Measurements from ENCODE around the gene MAPRE3. TPM values are rescaled to one million over a fixed set of nuclear protein-coding genes. Genes with fewer than 3 reads are reported as not detected.

MAPRE3 gene
- total and polyA plus RNA-seq, 4 donors = 10.2 to 41.9 (median 27.2) TPM

DNA sequence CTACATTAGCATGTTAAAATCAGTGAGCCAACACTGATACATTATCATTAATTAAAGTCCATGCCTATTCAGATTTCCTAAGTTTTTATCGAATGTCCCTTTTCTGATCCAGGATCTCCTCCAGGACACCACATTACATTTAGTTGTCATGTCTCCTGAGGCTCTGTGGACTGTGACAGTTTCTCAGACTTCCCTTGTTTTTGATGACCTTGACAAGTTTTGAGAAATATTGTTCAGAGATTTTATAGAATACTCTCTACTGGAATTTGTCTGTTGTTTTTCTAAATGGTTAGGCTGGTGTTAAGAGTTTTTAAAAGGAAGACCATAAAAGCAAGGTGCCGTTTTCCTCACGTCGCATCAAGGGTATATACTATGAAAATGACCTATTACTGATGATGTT is 16.3 kb upstream of the MAPRE3 start:
- 93 to 98% methylated on average over 4 of the region's 4 CpGs for WGBS, 2 donors
- Histone ChIP-seq H3K27ac (ENCODE audit: low read depth in 1 of 2, low read length in 1 of 2) (no peak overlapping the region), H3K9ac (ENCODE audit: insufficient read depth in 1 of 2, low read length in 2 of 2) (no peak overlapping the region), H3K9me3 (ENCODE audit: control insufficient read depth in 4 of 4, insufficient read depth in 3 of 4, low read length in 3 of 4) (peaks cover 0 to 3% (median 0%) of the 10 kb centered on the region in 4 donors), H3K36me3 (ENCODE audit: control insufficient read depth in 4 of 4, insufficient read depth in 4 of 4, low read length in 4 of 4) (no peaks in the 10 kb centered on the region), H3K4me1 (ENCODE audit: control insufficient read depth in 5 of 5, insufficient read depth in 5 of 5, low read length in 5 of 5) (no peaks in the 10 kb centered on the region), H3K4me3 (no peak overlapping the region), H3K27me3 (ENCODE audit: control insufficient read depth in 3 of 3, insufficient read depth in 3 of 3, low read length in 2 of 3) (peaks cover 0 to 9% (median 4%) of the 10 kb centered on the region in 3 donors)
- TF ChIP-seq CTCF (IDR thresholded peaks at IDR 0.05; ENCODE audit: control extremely low read depth, extremely low read depth) = no peak
- no peak for ATAC-seq (ENCODE audit: insufficient read depth, low FRiP score)
- DNase-seq = no peak

GRCh38 chr2:26957041-26957440 is 13.4 kb upstream of the MAPRE3 start:
- Histone ChIP-seq H3K27ac (ENCODE audit: low read depth in 1 of 2, low read length in 1 of 2) (no peak overlapping the region), H3K36me3 (ENCODE audit: control insufficient read depth in 4 of 4, insufficient read depth in 4 of 4, low read length in 4 of 4) (no peaks in the 10 kb centered on the region), H3K27me3 (ENCODE audit: control insufficient read depth in 3 of 3, insufficient read depth in 3 of 3, low read length in 2 of 3) (peaks cover 0 to 15% (median 4%) of the 10 kb centered on the region in 3 donors), H3K4me3 (no peak overlapping the region), H3K4me1 (ENCODE audit: control insufficient read depth in 5 of 5, insufficient read depth in 5 of 5, low read length in 5 of 5) (peaks cover 0 to 3% (median 0%) of the 10 kb centered on the region in 5 donors), H3K9ac (ENCODE audit: insufficient read depth in 1 of 2, low read length in 2 of 2) (no peak overlapping the region), H3K9me3 (ENCODE audit: control insufficient read depth in 4 of 4, insufficient read depth in 3 of 4, low read length in 3 of 4) (no peaks in the 10 kb centered on the region)
- no peak for TF ChIP-seq CTCF (IDR thresholded peaks at IDR 0.05; ENCODE audit: control extremely low read depth, extremely low read depth)
- WGBS, 2 donors = 67 to 74% methylated on average over 3 of the region's 3 CpGs
- DNase-seq (no peak), ATAC-seq (ENCODE audit: insufficient read depth, low FRiP score) (no peak)

DNA sequence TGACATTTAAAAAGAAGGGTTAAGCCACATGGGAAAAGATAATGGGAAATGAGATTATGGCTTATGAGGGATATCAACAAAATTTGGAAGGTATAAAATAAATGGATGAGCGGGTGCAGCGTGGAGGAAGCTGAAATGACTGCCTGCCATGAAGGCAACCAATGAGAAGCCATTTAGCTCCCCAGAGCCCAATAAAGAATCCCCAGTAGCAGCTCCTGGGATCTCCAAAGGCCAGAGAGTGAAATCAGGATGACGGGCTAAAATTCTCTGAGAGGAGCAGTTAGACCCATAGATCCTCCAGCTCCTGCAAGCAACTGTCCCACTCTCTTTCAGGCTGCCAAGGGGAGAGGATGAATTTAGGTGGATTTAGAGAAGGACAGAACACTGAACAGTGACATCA is 12.9 kb upstream of the MAPRE3 start:
- Histone ChIP-seq H3K9ac (ENCODE audit: insufficient read depth in 1 of 2, low read length in 2 of 2) (no peak overlapping the region), H3K27me3 (ENCODE audit: control insufficient read depth in 3 of 3, insufficient read depth in 3 of 3, low read length in 2 of 3) (peaks cover 0 to 15% (median 4%) of the 10 kb centered on the region in 3 donors), H3K9me3 (ENCODE audit: control insufficient read depth in 4 of 4, insufficient read depth in 3 of 4, low read length in 3 of 4) (no peaks in the 10 kb centered on the region), H3K36me3 (ENCODE audit: control insufficient read depth in 4 of 4, insufficient read depth in 4 of 4, low read length in 4 of 4) (no peaks in the 10 kb centered on the region), H3K4me1 (ENCODE audit: control insufficient read depth in 5 of 5, insufficient read depth in 5 of 5, low read length in 5 of 5) (peaks cover 0 to 3% (median 0%) of the 10 kb centered on the region in 5 donors), H3K27ac (ENCODE audit: low read depth in 1 of 2, low read length in 1 of 2) (no peak overlapping the region), H3K4me3 (no peak overlapping the region)
- no peak for DNase-seq
- TF ChIP-seq CTCF (IDR thresholded peaks at IDR 0.05; ENCODE audit: control extremely low read depth, extremely low read depth) = no peak
- no peak for ATAC-seq (ENCODE audit: insufficient read depth, low FRiP score)
- 68 to 85% methylated on average over 3 of the region's 3 CpGs for WGBS, 2 donors

GRCh38 chr2:26959331-26959730 is 11.1 kb upstream of the MAPRE3 start:
- DNase-seq (no peak), ATAC-seq (ENCODE audit: insufficient read depth, low FRiP score) (no peak)
- WGBS, 2 donors = 46 to 73% methylated on average over 2 of the region's 2 CpGs
- H3K4me1 ChIP-seq (ENCODE audit: control insufficient read depth in 5 of 5, insufficient read depth in 5 of 5, low read length in 5 of 5) = peaks cover 0 to 3% (median under 1%) of the 10 kb centered on the region in 5 donors
- H3K9me3 ChIP-seq (ENCODE audit: control insufficient read depth in 4 of 4, insufficient read depth in 3 of 4, low read length in 3 of 4) = no peaks in the 10 kb centered on the region
- no peak overlapping the region for H3K4me3 ChIP-seq
- no peak overlapping the region for H3K27ac ChIP-seq (ENCODE audit: low read depth in 1 of 2, low read length in 1 of 2)
- no peak for TF ChIP-seq CTCF (IDR thresholded peaks at IDR 0.05; ENCODE audit: control extremely low read depth, extremely low read depth)
- H3K9ac ChIP-seq (ENCODE audit: insufficient read depth in 1 of 2, low read length in 2 of 2) = no peak overlapping the region
- no peaks in the 10 kb centered on the region for H3K36me3 ChIP-seq (ENCODE audit: control insufficient read depth in 4 of 4, insufficient read depth in 4 of 4, low read length in 4 of 4)
- peaks cover 0 to 13% (median 4%) of the 10 kb centered on the region in 3 donors for H3K27me3 ChIP-seq (ENCODE audit: control insufficient read depth in 3 of 3, insufficient read depth in 3 of 3, low read length in 2 of 3)
